ENCODE results near the gene KDM4B. TPM values are rescaled to one million over a fixed set of nuclear protein-coding genes. Genes with fewer than 3 reads are reported as not detected.
"Not testable (repeated sequence)": the region's sequence is repeated elsewhere in the genome, so short reads cannot be mapped to it uniquely, and the experiment has no call there.

The KDM4B gene
- polyA plus RNA-seq, 12 donors = 14.3 to 29.3 (median 17.2) TPM; not detected in 1

DNA sequence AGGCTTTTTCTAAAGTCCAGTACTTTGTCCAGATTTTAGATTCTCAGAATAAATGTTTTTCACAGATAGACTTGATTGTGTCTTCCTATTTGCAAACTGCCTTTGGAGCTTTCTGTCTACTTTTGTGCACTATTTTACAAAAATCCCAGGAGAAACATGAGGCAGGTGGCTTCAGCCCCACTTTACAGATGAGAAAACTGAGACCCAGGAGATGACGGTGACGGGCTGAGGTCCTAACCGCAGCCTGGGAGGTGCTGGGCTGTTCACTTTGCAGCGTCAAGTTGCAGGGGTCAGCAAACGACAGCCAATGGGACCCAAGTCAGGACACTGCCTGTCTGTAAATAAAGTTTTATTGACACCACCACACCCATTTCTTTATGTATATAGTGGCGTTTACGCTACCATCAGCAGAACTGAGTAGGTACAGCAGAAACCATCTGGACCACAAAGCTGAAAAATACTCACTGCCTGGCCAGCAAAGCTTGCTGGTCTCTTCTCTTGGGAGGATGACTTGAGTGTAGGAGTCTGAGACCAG lies 6.8 kb upstream of the KDM4B start:
- DNase-seq = no peak

DNA sequence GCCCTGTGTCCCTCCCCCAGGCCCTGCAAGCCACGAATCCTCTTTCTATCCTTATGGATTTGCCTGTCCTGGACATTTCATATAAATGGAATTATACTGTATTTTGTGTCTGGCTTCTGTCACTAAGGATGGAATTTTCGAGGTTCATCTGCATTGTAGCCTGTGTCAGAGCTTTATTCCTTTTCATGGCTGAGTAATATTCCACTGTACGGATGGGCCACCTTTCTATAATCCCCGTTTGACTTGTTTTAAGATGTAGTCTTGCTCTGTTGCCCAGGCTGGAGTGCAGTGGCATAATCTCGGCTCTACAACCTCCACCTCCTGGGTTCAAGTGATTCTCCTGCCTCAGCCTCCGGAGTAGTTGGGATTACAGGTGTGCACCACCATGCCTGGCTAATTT lies 3.9 kb upstream of the KDM4B start:
- no peak for DNase-seq

DNA sequence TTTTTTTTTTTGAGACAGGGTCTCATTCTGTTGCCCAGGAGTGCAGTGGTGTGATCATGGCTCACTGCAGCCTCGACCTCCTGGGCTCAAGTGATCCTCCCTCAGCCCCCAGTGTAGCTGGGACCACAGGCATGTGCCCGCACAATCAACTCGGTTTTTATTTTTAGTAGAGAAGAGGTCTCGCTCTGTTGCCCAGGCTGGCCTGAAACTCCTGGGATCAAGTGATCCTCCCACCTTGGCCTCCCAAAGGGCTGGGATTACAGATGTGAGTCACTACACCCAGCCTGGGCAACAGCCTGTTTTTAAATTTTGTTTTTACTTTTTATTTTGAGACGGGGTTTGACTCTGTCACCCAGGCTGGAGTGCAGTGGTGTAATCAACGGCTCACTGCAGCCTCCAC lies 2.3 kb upstream of the KDM4B start:
- DNase-seq = no peak

DNA sequence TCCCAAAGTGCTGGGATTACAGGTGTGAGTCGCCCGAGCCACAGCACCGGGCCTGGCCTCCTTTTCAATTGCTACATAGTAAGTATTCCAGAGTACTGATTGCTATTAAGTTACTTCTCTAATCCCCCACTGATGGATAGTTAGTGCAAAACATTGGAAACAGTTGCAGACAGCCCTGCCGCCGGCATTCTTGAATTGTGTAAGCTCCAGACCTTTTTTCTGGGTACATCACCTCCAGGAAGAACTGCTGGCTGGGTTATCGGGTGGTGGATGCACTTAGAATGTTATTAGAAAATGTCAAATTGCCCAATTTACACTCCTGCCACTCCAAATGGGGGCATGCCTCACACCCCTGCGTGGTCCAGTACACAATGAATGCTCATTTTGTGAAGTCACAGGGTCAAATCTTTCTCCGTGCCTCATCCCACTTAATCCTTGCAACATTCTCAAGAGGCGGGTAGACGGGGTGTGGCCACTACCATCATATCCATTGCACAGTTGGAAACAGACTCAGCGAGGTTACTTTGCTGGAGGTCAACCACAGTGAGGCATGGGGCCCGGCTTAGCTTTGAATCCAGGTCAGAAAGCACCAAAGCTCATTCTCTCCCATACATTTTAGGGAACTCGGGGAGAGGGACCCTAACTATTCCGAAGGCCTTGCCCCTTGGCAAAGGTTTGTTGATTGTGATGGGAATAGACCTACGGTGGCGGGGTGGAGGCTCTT lies 1.0 kb upstream of the KDM4B start:
- DNase-seq = no peak

DNA sequence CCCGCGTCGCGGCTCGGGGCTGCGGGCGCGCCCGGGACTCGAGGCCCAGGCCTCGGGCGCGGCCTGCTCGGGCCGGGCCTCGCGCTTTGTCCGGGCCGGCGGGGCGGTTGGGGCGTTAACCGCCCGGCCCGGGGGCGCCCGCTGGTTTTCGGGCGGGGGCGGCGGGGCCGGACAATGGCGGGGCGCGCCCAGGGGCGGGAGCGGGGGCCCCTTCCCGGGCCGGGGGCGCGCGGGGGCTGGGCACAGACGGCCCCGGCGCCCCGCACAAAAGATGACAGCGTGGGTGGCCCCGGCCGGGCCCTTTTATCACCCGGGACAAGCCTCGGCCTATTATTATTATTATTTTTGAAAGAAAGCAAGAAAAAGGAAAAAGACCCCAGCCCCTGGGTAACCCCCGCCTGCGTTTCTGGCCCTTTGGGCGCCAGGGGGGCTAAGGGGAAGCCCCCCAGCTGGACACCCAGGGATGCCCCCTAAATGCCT lies 419 bp downstream of the KDM4B start:
- DNase-seq = no peak

DNA sequence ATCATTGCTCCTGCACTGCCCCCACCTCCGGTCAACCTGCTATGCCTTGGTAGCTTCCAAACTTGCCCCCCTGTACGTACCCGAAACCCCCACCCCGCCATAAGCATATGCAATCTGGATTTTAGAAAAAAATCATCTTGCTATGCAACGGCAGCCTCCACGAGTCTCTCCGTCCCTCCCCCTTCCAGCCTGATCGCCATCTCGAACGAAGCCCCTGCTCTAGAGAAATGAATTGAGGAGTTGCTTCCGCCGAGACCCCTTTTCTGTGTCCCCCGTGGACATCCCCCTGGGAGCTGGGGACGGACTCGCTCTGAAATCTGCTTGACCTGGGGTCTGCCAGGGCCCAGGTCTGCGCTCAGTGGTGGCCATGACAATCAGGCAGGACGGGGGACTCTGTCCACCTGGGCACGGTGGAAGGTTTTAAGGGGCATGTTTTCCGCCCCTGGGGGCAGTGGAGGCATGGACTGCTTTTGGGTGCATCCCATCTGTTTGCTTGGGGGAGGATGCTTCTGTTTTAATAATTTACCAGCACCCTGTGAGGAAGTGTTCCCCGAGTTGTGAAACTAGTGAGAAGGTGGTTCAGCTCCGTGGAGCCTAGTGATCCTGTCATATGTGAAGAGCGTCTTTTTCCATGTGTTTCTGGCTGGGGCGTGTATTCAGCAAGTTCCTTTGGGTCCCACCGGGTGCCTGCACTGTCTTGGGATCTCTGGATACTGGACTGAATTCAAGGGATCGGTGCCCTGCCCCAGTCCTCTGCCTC lies 1.0 kb downstream of the KDM4B start:
- no peak for DNase-seq

DNA sequence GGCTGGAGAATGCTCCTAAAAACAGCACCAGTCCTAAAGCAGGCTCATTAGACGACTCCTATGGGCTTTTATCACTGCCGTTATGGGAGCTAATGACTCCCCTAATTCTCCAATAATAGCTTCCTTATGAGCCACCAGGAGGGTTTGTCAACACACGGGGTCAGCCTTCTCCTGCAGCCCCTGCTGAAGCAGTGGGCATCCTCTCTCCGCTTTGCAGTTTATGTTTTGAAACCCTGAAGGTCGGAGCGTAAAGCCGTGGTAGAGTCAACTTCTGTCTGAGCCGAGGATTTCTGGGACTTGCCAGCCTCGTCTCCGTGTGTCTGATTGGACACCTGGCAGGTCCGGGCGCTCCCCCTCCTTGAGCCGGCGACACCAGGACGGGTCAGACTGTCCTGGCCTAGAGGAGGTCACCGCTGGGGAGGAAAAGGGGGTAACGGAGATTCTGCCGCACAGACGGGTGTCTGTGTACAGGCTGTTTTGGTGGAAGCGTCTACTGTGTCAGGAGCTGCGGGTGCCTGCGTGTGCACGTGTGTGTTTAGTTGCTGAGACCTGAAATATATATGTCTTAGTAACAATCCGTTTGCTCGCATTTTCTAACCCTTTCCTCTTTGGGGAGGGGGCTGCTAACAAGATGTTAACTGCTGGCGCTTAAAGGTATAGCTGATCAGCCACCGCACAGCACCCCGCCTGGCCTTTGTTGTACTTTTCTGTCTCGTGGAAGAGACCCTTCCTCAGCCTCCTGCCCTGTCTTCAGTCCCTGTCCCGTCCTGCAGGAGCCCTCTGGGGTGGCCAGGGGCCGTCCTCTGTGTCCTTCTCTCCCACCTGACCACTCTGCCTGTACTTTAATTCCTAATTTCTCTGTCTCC lies 1.9 kb downstream of the KDM4B start:
- no peak for DNase-seq

DNA sequence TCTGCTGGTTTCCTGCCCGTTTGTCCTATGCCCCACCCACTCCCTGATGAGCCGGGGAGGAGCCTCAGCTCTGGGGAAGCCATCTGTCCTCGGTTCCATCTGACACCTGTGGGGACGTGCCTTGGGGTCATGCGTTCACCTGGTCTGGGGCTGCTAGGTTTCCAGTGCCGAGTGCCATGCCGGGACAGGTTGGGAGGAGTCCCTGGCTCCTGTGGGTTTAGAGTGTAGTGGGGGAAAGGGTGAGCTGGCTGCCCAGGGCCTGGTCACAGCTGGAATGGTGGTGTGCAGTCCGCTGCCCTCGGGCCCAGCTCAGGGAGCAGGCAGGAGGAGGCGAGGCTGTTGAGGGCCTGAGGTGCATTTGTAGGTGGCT lies 2.5 kb downstream of the KDM4B start:
- DNase-seq = no peak

DNA sequence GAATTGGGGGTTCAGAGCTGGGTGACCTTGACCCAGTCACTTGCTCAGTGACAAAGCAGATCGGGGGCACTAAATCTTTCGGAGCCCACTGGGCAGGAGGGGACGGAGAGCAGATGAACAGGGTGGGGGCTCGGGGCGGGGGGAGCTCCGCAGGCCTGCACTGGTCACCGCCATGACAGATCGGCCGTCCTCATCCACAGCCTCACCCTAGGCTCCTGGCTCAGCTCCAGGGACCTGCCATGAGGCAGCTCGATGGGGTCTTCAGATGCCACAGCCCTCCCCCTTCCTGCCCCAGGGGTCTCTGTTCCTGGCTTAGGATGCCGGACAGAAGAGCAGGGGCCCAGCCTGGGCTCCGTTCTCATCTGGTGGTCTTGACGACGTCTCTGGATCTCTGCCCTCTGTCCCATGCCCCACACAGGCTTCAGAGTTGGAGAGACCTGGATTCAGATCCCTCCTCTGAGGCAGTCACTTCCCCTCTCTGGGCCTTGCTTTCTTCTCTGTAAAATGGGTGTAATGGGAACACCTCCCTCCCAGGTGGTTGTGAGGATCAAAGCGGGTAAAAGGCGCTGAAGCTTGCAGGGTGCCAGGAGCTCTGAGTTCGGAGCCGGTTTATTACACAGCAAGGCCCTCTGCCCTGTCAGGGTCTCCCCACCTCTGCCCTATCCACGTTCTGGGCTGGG lies 3.0 kb downstream of the KDM4B start:
- no peak for DNase-seq

DNA sequence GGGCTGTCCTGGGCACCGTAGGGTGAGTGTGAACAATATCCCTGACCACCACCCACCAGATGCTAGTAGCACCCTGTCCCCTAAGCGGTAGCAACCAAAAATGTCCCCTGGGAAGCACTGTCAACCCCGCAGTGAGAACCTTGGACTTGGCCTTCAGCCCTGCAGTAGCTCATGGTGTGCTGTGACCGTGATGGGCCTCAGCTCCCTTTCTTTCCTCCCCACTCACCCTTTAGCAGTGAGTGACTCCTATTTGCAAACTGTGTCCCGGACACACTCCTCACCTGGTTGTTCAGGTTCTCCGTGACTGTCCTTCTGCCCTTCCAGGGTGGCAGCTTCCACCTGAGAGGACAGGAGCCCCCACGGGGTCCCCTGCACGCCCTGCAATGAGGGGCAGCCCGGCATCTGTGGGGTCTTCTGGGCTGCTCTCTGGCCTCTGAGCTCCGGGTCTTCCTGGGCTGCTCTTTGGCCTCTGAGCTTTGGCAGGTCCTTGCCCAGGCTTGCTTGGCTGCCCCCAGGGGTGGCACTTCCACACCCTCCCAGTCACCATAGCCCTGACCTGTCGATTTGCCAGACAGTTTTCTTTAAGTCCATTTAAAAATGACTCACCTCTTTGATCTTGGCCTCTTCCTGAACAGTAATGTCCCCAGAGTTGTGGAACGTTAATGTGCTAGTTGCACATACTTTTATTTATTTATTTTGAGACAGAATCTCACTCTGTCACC lies 3.8 kb downstream of the KDM4B start:
- DNase-seq = no peak

DNA sequence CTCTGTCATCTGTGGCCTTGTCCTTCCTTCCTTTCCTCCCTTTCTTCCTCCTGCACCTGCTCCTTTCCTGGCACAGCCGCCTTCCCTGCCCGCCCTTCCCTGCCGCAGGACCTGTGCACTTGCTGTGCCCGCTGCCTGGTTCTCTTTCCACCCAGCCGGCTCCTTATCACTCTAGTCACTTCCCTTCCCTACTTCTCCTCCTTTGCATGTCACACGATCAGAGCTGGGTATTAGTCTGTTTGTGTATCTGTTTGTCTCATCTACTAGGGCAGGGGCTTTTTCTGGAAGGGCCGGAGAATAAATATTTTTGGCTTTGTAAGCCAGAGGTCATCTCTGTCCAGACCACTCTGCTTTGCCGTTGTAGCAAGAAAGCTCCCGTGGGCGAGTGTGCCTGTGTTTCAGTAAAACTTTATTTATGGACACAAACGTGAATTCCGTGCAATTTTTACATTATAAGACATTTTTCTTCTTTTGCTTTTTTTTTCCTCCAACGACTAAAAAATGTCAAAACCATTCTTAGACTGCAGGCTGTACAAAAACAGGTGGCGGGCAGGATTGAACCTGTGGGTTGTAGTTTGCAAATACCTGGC lies 6.1 kb downstream of the KDM4B start:
- DNase-seq = no peak

DNA sequence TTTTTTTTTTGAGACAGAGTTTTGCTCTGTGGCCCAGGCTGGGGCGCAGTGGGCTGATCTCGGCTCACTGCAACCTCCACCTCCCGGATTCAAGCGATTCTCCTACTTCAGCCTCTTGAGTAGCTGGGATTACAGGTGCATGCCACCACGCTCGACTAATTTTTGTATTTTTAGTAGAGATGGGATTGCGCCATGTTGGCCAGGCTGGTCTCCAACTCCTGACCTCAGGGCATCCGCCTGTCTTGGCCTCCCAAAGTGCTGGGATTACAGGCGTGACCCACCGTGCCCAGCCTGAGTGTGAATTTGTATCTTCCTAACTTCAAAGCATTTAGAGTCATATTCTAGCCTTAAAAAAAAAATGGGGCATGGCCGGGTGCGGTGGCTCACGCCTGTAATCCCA lies 6.7 kb downstream of the KDM4B start:
- not testable (repeated sequence) for DNase-seq

DNA sequence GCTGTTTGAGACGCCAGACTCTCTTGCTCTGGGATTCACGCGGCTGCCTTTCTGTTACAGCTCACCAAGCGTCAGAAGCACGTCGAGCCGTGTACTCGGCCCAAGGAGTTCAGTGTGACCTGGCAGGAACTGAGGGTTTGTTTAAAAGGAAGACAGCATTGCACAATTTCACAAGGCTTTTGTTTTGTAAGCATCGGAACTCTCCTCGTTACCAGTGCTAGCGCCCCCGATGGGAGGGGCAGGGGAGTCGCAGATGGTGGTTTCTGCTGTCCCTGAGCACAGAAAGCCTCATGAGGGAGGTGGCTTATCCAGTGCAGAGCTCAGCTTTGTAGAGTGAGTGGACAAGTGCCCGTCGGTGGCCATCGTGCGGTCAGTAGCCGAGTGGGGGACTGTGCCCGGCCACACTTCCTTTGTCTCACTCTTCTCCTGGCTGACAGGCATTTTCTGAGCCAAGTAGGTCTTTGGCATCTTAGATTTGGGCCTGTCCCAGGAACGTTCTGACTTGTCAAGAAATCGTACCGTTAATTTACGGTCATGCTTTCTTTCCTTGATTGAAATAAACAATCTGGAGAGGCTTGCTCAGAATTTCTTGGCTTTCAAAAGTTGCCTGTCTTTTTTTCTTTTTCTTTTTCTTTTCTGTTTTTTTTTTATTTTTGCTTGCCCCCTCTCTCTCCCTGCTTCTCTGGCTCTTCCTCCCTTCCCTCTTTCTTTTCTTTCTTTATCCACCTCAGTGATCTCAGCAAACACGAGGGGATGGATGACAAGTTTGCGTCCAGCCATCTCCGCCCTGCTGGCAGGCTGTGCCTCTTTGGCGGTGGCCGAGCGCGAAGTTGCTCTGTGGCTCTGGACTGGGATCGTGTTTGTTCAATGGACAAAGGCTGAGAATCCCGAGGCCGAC lies 7.7 kb downstream of the KDM4B start:
- peak; percentile 55 for DNase-seq

DNA sequence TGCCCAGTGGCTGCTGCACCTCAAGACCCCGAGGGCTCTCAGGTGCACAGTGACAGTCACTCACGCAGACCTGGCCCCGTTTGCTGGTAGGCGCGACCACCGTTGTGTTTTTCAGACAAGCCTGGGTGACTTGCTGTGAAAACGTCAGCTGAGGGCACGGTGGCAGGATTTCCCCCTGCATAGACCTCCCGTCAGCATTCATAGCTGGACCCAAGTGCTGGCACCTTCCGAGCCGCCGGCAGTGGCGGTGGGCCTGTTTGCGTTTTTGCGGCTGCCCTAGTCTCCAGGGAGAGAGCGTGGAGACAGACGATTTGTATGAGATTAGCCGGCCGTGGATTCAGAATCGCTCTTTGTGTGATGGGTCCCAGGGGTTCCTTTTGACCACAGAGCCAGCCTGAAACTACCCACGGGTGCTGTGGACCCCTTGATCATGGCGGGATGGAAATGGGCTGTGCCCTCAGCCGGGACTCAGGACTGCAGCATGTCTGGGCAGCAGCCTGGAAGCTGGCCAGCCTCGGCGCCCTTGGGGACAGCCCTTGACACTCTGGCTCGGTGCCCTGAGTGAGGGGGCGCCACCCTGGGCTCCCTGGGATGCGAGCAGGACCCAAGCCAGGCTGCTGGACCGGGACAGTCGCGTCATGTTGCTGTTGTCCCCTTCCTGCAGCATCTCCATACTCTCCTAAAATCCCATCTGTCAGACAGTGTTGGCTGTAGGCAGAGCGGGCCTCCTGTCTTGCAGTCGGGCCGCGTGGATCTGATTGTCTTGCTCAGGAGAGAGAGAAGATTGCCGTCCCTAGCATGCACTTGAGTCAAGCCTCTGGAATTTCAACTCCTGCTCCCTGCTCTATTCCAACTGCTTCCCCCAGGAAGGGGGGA lies 8.6 kb downstream of the KDM4B start:
- DNase-seq = peak; percentile 38

DNA sequence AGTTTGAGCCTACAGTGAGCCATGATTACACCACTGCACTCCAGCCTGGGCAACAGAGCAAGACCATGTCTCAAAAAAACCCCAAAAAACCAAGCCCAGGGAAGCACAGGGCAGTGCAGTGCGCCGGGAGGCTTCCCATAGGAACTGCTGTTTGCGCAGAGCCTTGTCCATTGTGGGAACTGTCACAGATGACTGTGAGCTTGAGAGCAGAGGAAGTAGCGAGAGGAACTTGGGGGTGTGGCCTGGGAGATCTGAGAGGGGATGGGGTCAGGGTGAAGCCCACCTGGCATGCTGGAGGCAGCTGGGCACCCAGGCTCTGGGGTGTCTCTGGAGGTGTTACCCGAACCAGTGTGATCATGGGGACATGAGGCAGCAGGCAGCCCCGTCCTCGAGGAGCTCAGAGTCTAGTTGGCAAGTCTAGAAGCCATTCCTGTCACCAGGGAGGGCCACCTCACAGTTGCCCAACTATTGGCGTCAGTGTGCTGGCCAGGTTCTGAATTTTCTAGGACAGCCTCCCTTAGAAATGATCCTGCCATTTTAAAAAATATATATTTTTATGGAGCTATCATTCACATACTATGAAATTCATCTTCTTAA lies 10.4 kb downstream of the KDM4B start:
- no peak for DNase-seq

DNA sequence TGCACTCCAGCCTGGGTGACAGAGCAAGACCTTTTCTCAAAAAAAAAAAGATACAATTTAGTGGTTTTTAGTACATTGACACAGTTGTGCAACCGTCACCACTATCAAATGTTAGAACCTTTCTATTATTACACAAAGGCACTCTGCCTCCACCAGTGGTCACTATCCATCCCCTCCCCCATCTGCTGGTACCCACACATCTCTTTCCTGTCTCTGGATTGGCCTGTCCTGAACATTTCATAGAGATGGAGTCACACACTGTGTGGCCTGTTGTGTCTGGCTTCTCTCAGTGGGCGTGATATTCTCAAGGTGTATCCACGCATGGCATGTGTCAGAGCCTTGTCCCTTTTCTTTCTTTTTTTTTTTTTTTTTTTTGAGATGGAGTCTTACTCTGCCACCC lies 11.2 kb downstream of the KDM4B start:
- DNase-seq = no peak

DNA sequence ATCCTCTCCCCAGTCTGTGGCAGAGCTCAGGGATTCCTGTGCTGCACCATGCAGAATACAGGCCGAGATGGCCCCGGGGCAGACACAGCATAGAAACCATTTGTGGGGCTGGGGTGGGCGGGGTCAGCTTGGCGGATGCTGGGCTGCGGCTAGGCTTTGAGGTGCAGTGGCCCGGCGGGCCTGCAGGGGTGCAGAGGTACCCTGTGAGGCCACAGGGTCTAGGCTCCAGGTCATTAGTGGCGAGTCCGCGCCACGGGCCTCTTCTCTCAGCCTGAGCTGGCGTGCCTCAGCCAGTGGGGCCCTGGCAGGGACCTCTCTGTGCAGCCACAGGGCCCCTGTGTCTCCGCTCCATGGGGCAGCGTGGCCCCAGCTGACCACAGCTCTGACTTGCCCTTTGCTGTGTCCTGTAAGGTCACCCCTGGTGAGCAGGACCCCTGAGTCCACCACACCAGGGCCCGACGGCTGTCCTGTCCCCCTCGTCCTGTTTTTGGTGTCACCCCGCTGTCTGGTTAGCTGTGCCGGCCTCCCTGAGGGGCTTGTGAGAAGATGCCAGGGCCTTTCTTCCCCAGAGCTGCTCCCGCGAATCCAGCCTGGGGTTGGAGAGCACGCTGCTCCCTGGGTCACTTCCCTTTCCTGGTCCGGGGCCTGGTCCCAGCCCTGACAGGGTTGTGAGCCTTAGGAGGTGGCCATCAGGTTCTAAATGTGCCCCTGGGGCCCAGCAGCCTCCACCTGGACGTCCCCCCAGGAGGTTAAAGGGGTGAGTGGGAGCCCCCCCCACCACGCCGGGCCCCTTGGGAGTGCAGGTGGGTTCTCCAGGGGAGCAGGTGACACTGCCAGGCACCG lies 12.1 kb downstream of the KDM4B start:
- no peak for DNase-seq

Measured in muscle of arm (tissue), 12 donors.